Suppressor macrophage treated with lipopolysaccharide for 4 hours (primary cell): ENCODE results near the gene POP7.
"Not testable (repeated sequence)": the region's sequence is repeated elsewhere in the genome, so short reads cannot be mapped to it uniquely, and the experiment has no call there.

Source experiments
- DNase-seq: peaks from one replicate; pipeline ENCODE4 v3.0.0-alpha.2; 2020

POP7 gene

DNA sequence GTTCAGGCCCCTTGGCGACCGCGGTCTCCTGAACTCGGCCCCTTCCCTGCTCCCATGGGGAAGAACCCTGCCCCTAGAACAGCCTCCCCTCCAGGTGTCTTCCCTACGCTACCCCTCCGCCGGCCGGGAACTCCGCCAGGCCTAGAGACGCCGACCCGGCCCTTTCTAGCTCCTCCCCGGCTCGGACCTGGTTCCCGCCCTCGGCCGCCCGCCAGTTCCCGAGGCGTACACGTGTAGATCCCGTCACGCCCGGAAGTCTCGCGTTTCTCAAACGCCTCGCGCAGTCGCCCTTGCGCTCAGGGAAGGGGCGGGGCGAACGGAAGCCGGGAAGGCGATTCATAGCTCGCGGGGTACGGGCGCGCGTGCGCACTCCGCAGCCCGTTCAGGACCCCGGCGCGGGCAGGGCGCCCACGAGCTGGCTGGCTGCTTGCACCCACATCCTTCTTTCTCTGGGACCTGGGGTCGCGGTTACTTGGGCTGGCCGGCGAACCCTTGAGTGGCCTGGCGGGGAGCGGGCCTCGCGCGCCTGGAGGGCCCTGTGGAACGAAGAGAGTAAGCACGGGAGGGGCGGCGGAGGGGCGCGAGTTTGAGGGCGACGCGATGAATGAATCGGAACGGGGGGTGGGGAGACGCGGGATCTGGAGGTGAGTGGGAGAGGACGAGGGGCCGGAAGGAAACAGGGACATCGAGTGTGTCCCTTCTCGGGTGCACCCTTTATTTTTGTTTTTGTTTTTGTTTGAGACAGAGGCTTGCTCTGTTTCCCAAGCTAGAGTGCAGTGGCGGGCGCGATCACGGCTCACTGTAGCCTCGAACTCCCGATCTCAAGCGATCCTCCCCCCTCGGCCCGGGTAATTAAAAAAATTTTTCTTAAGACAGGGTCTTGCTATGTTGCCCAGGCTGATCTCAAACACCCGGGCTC, at the start of gene POP7:
TSS of gene POP7 (plus strand) at position 369 of the 919 bp plus-strand sequence. CDS start 710 bp downstream, outside the sequence.
- peak; percentile 99 for DNase-seq

DNA sequence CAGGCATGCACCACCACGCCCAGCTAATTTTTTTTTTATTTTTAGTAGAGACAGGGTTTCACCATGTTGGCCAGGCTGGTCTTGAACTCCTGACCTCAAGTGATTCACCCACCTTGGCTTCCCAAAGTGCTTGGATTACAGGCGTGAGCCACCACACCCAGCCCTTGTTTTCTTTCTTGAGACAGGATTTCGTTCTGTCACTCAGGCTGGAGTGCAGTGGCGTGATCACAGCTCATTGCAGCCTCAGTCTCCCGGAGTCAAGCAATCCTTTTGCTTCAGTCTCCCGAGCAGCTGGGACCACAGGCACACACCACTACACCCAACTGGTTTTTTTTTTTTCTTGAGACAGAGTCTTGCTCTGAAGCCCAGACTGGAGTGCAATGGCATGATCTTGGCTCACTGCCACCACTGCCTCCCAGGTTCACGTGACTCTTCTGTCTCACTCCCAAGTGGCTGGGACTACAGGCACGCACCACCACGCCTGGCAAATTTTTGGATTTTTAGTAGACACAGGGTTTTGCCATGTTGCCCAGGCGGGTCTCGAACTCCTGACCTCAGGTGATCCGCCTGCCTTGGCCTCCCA, 43.6 kb upstream of the POP7 start:
- not testable (repeated sequence) for DNase-seq

GRCh38 chr7:100665168-100665726, 40.7 kb upstream of the POP7 start:
- DNase-seq = no peak

DNA sequence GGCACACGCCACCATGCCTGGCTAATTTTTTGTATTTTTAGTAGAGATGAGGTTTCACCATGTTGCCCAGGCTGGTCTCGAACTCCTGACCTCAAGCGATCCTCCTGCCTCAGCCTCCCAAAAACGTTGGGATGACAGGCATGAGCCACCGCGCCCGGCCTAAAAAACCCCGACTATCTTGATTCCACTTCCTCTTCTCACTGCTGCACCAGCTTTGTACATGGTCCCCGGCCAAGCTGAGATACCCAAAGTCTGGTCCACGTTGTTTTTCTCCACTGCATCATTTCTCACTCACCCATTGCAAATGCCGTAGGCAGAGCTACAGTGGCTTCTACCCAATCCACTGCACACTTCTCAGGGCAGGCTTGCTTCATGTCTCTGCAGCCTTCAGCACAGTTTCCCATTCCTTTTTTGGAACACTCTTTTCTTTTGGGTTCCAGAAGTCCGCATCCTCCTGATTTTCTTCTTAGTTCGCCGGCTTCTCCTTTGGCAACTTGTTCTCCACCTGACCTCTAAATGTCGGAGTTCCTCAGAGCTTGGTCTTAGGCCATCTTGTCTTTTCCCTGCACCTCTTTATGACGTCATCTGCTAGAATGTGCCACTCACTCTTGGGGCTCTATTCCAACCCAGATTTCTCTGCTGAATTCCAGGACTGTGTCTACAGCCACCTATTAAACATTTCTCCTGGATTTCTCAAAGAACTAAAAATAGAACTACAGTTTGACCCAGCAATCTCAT, 38.4 kb upstream of the POP7 start:
- no peak for DNase-seq

GRCh38 chr7:100668069-100668449, 37.9 kb upstream of the POP7 start:
- no peak for DNase-seq

GRCh38 chr7:100669106-100669505, 36.8 kb upstream of the POP7 start:
- not testable (repeated sequence) for DNase-seq

DNA sequence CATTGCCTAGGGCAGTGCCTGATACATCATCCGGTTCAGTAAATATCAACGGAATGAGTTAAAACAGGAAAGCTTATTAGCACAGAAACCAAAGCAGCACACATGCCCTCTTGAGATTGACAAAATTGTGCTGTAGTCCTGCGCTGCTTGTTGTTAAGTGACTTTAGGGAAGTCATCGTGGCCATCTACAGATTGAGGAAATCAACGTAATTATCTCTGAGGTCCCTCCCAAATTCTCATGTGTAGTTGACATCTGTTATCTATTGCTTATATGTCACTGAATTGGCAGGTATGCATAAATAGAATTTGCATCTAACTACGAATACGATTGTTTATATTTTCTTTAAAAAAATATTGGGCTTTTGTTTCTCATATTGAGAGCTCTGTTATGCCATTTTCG, 35.8 kb upstream of the POP7 start:
- DNase-seq = no peak

- DNase-seq = no peak
Observed at GRCh38 chr7:100671353-100672327, 34.3 kb upstream of the POP7 start.

- peak; percentile 99 for DNase-seq
Observed at GRCh38 chr7:100673302-100673941, 32.5 kb upstream of the POP7 start, which contains the start of gene GNB2. TSS of gene GNB2 (plus strand) at chr7:100673740. CDS start at chr7:100676266, 2,526 bp downstream.

GRCh38 chr7:100673942-100674410, 31.9 kb upstream of the POP7 start:
- DNase-seq = peak; percentile 53

GRCh38 chr7:100674411-100675104, 31.4 kb upstream of the POP7 start:
- peak; percentile 43 for DNase-seq

DNA sequence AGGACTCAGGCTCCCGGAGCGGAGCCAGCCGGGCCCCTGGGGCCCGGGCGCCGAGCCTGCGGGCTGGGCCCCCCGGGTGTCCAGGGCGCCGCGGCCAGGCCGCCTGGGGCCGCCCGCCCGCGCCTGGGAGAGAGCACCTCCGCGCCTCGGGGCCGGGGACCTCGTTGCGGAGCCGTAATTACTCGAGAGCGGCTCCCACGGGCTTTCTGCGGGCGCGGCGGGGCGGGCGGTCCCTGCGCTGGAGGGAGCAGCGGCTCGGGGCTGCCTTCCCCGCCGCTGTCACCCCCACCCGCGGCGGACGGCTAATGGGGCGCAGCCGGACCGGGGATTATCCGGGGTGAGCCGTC, 30.8 kb upstream of the POP7 start:
- no peak for DNase-seq

GRCh38 chr7:100675581-100676350, 30.2 kb upstream of the POP7 start:
- peak; percentile 69 for DNase-seq

DNA sequence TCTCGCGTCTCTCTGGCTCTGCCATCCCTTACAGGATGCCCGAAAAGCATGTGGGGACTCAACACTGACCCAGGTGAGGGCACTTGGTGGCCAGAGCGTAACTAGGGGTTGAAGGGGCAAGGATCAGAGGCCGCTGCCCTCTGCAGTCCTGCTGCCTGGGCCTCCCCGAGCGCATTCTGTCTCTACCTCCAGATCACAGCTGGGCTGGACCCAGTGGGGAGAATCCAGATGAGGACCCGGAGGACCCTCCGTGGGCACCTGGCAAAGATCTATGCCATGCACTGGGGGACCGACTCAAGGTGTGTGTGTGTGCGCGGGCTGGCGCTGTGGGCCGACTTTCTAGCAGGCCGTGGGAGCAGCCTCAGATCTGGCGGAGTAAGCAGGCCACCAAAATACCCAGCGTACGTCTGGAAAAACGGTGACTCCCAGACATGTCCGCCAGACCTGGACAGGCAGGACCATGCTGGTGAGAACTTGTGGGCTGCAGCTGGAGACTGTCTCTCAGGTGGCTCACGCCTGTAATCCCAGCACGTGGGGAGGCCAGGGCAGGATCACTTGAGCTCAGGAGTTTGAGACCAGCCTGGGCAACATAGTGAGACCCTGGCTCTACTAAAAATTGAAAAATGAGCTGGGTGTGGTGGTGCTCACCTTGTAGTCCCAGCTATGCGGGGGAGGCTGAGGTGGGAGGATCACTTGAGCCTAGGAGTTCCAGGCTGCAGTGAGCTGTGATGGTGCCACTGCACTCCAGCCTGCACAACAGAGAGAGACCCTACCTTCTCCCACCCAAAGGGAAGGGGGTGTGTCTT, 29.2 kb upstream of the POP7 start:
- no peak for DNase-seq

DNA sequence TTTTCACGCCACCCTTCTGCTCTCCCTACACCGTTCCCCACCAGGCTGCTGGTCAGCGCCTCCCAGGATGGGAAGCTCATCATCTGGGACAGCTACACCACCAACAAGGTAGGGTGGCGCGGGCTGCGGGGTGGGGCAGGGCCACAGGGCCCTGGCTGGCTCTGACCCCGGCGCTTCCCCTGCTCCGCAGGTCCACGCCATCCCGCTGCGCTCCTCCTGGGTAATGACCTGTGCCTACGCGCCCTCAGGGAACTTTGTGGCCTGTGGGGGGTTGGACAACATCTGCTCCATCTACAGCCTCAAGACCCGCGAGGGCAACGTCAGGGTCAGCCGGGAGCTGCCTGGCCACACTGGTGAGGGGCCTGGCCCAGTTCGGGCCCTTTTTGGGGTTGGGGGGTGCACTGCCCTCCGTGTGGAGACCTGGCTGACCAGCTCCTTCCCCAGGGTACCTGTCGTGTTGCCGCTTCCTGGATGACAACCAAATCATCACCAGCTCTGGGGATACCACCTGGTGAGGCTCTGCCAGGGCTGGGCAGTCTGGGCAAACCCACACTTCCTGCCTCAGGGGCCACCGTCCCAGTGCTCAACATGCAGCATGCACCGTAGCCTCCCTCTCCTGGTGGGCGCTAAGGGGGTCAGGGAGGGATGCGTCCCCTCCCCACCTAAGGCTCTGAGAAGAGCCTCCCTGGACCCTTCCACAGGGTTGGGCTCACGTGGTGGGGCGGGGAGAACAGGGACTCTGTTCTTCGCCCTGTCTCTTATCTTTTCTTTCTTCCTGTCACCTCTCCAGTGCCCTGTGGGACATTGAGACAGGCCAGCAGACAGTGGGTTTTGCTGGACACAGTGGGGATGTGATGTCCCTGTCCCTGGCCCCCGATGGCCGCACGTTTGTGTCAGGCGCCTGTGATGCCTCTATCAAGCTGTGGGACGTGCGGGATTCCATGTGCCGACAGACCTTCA, 28.3 kb upstream of the POP7 start:
- no peak for DNase-seq

DNA sequence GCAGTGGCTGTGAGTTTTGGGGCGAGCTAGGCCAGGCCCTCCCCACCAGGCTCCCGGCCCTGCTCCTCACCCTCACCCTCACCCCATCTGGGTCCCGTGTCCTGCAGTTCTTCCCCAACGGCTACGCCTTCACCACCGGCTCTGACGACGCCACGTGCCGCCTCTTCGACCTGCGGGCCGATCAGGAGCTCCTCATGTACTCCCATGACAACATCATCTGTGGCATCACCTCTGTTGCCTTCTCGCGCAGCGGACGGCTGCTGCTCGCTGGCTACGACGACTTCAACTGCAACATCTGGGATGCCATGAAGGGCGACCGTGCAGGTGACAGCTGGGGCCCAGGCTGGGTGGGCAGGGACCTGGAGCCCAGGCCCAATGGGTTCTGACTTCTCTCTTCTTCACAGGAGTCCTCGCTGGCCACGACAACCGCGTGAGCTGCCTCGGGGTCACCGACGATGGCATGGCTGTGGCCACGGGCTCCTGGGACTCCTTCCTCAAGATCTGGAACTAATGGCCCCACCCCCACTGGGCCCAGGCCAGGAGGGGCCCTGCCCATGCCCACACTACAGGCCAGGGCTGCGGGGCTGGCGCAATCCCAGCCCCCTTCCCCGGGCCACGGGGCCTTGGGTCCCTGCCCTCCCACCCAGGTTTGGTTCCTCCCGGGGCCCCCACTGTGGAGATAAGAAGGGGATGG, 27.5 kb upstream of the POP7 start:
- no peak for DNase-seq
